K562 (cell line): ENCODE measurements around the gene LHB. TPM values are rescaled to one million over a fixed set of nuclear protein-coding genes. Genes with fewer than 3 reads are reported as not detected.

Source experiments
- CBX5 ChIP-seq: IDR thresholded peaks from 2 replicates; pipeline ENCODE4 v1.6.1; 2014; ENCODE audit warnings: low read depth, borderline replicate concordance
- ELF2 ChIP-seq: fragments of 250-450 bp; sonication (Bioruptor Pico); IDR thresholded peaks from 2 replicates; pipeline ENCODE4 v1.5.0; 2021; ENCODE audit warnings: mild to moderate bottlenecking
- HNRNPK ChIP-seq: fragments of 200-400 bp; formaldehyde crosslinking; IDR thresholded peaks from one replicate; pipeline ENCODE4 v1.6.1; 2018; ENCODE audit warnings: mild to moderate bottlenecking, low read depth, low read length; ENCODE audit not compliant: poor library complexity, severe bottlenecking
- SIRT6 ChIP-seq: IDR thresholded peaks from one replicate; pipeline ENCODE4 v1.6.1; 2012; ENCODE audit warnings: low read depth, mild to moderate bottlenecking, control low read depth, inconsistent platforms, low read length, moderate library complexity
- SPI1 ChIP-seq: IDR thresholded peaks from 2 replicates; pipeline ENCODE4 v1.6.1; 2011; ENCODE audit warnings: low read depth, low read length, control low read depth, borderline replicate concordance
- ZBED1 ChIP-seq: IDR thresholded peaks from 2 replicates; pipeline ENCODE4 v1.6.1; 2014
- ZNF644 ChIP-seq: fragments of 200-800 bp; sonication (Bioruptor generic); IDR thresholded peaks from 2 replicates; pipeline ENCODE4 v1.6.1; 2016; ENCODE audit warnings: low read depth, missing genetic modification characterization, missing compliant biosample characterization
- polyA plus RNA-seq, 8 experiments: library from polyadenylated mRNA; depleted of rRNA in 4 of 8; stranded (reverse) in 5 of 8; unstranded in 3 of 8; fragments of >200 nt; fragmentation: Nextera tagmentation in 2 of 8; fragmentation: Illumina TruSeq in 1 of 8; extraction: Ambion mirVana in 2 of 8; extraction: Trizol in 1 of 8; gene quantifications; 2 replicates each; pipeline versions ENCODE4 v1.2.1 to v1.2.3, GENCODE V29; 2011 to 2014; ENCODE audit warnings: inconsistent platforms in 1 of 8, missing spikeins in 1 of 8
- total RNA-seq, 7 experiments: library from RNA; depleted of rRNA in 6 of 7; stranded (reverse); fragments of >200 nt in 6 of 7; fragmentation: Illumina TruSeq in 2 of 7; extraction: Trizol in 2 of 7; gene quantifications; 2 replicates each; pipeline versions ENCODE4 v1.2.1 to v1.2.3, GENCODE V29; 2011 to 2021; ENCODE audit warnings: low replicate concordance in 1 of 7
- TF ChIP-seq, protein P1 (sequence below), 2 experiments: fragments of 450-650 bp; formaldehyde crosslinking in 1 of 2; IDR thresholded peaks; 2 replicates each; pipeline versions ENCODE4 v1.4.0 to v1.6.1; 2014 to 2020; ENCODE audit warnings: mild to moderate bottlenecking in 2 of 2, borderline replicate concordance in 1 of 2, low read depth in 1 of 2
- TF ChIP-seq, protein P2 (sequence below): sonication (generic); formaldehyde crosslinking; IDR thresholded peaks from 2 replicates; pipeline ENCODE4 v1.9.0; 2022; ENCODE audit warnings: mild to moderate bottlenecking, missing genetic modification reagents
- TF ChIP-seq, protein P3 (sequence below), 2 experiments: fragments of 450-650 bp; IDR thresholded peaks; 2 replicates each; pipeline ENCODE4 v1.6.1; 2016
- TF ChIP-seq, protein P4 (sequence below): sonication (generic); formaldehyde crosslinking; IDR thresholded peaks from 2 replicates; pipeline ENCODE4 v1.8.0; 2022; ENCODE audit warnings: mild to moderate bottlenecking, missing genetic modification reagents

The LHB gene
- total and polyA plus RNA-seq, 9 of the 15 experiments (the other 6 are each of a cell fraction or from before 2014, with no cell fraction given): 0.54 TPM; not detected in 8

DNA sequence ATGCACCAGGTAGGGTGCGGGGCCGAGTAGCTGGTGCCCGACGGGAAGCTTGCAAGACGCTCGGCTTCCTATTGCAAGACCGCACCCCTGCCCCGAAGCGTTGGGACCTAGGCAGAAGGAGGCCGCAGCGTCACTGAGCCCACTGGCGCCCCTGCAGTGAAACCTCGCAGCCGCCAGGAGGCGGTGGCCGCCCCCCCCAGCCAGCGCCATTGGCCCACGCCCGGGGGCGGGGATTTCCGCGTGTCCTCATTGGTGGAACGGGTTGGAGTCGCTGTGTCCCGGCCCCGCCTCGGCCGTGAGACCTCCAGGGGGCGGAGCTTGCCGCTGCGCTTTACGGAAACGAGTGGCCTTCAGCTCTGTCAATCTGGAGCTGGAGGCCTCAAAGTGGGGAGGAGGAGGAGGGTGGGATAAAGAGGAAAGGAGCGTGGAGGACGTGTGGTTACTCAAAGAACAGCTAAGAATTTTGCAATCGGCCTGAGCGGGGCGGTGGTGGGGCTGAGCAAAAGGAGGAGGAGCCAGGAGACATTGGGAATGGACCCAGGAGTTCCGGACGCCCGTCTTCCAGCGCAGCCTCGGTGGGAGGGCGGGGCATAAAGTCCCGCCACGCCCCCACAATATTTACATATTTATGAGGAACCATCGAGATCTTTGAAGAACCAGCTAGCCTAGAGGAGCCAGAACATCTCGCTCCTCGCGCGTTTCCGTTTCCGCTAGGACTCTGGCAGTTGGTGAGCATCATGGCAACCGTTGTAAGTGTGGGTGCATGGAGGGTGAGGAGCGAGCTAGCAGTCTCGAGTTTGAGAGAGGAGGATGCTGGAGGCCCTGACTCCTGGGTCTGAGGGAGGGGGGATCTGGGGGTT is 23.5 kb downstream of the LHB start, which contains the start of the genes GYS1 and RUVBL2 (continued):
- TF ChIP-seq, protein P1, sequence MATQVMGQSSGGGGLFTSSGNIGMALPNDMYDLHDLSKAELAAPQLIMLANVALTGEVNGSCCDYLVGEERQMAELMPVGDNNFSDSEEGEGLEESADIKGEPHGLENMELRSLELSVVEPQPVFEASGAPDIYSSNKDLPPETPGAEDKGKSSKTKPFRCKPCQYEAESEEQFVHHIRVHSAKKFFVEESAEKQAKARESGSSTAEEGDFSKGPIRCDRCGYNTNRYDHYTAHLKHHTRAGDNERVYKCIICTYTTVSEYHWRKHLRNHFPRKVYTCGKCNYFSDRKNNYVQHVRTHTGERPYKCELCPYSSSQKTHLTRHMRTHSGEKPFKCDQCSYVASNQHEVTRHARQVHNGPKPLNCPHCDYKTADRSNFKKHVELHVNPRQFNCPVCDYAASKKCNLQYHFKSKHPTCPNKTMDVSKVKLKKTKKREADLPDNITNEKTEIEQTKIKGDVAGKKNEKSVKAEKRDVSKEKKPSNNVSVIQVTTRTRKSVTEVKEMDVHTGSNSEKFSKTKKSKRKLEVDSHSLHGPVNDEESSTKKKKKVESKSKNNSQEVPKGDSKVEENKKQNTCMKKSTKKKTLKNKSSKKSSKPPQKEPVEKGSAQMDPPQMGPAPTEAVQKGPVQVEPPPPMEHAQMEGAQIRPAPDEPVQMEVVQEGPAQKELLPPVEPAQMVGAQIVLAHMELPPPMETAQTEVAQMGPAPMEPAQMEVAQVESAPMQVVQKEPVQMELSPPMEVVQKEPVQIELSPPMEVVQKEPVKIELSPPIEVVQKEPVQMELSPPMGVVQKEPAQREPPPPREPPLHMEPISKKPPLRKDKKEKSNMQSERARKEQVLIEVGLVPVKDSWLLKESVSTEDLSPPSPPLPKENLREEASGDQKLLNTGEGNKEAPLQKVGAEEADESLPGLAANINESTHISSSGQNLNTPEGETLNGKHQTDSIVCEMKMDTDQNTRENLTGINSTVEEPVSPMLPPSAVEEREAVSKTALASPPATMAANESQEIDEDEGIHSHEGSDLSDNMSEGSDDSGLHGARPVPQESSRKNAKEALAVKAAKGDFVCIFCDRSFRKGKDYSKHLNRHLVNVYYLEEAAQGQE (IDR thresholded peaks at IDR 0.05; ENCODE audit: borderline replicate concordance): peak; percentile 44; the same call in 1 of the 2 replicates
- TF ChIP-seq, protein P1 (CRISPR knock-in tag; IDR thresholded peaks at IDR 0.05; ENCODE audit: low read depth): no peak
- TF ChIP-seq HNRNPK (no peak), ZNF644 (no peak), CBX5 (no peak), SPI1 (no peak), SIRT6 (no peak), ZBED1 (no peak), ELF2 (CRISPR knock-in tag) (no peak)
- TF ChIP-seq, protein P2, sequence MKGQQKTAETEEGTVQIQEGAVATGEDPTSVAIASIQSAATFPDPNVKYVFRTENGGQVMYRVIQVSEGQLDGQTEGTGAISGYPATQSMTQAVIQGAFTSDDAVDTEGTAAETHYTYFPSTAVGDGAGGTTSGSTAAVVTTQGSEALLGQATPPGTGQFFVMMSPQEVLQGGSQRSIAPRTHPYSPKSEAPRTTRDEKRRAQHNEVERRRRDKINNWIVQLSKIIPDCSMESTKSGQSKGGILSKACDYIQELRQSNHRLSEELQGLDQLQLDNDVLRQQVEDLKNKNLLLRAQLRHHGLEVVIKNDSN: peak; percentile 40; the same call in 1 of the 2 replicates
- TF ChIP-seq, protein P3, sequence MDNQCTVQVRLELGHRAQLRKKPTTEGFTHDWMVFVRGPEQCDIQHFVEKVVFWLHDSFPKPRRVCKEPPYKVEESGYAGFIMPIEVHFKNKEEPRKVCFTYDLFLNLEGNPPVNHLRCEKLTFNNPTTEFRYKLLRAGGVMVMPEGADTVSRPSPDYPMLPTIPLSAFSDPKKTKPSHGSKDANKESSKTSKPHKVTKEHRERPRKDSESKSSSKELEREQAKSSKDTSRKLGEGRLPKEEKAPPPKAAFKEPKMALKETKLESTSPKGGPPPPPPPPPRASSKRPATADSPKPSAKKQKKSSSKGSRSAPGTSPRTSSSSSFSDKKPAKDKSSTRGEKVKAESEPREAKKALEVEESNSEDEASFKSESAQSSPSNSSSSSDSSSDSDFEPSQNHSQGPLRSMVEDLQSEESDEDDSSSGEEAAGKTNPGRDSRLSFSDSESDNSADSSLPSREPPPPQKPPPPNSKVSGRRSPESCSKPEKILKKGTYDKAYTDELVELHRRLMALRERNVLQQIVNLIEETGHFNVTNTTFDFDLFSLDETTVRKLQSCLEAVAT (IDR thresholded peaks at IDR 0.05): peak in 1 of 2 experiments; percentile 47; a peak in 2 of 4 replicates
- TF ChIP-seq, protein P4, sequence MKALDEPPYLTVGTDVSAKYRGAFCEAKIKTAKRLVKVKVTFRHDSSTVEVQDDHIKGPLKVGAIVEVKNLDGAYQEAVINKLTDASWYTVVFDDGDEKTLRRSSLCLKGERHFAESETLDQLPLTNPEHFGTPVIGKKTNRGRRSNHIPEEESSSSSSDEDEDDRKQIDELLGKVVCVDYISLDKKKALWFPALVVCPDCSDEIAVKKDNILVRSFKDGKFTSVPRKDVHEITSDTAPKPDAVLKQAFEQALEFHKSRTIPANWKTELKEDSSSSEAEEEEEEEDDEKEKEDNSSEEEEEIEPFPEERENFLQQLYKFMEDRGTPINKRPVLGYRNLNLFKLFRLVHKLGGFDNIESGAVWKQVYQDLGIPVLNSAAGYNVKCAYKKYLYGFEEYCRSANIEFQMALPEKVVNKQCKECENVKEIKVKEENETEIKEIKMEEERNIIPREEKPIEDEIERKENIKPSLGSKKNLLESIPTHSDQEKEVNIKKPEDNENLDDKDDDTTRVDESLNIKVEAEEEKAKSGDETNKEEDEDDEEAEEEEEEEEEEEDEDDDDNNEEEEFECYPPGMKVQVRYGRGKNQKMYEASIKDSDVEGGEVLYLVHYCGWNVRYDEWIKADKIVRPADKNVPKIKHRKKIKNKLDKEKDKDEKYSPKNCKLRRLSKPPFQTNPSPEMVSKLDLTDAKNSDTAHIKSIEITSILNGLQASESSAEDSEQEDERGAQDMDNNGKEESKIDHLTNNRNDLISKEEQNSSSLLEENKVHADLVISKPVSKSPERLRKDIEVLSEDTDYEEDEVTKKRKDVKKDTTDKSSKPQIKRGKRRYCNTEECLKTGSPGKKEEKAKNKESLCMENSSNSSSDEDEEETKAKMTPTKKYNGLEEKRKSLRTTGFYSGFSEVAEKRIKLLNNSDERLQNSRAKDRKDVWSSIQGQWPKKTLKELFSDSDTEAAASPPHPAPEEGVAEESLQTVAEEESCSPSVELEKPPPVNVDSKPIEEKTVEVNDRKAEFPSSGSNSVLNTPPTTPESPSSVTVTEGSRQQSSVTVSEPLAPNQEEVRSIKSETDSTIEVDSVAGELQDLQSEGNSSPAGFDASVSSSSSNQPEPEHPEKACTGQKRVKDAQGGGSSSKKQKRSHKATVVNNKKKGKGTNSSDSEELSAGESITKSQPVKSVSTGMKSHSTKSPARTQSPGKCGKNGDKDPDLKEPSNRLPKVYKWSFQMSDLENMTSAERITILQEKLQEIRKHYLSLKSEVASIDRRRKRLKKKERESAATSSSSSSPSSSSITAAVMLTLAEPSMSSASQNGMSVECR (CRISPR knock-in tag): peak; percentile 30
